ENCODE measurements around the gene SPATA33.

GRCh38 chr16:89607937-89608740 is 49.5 kb upstream of the SPATA33 start:
- TF ChIP-seq POLR2A (IDR thresholded peaks at IDR 0.05) = no peak
- TF ChIP-seq CTCF (IDR thresholded peaks at IDR 0.05) = no peak

Measured in uterus (tissue), 2 donors.